ENCODE results near the gene IFIT3.
"Not testable (repeated sequence)": the region's sequence is repeated elsewhere in the genome, so short reads cannot be mapped to it uniquely, and the experiment has no call there.

IFIT3 gene

GRCh38 chr10:89327803-89328441, at the start of gene IFIT3:
Gene IFIT3 (plus strand): TSS chr10:89327997. CDS start chr10:89328074, 77 bp downstream.
- no peaks in the 10 kb centered on the region for H3K9me3 ChIP-seq (ENCODE audit: control insufficient read depth, low read depth, low read length)
- peaks cover 27% of the 10 kb centered on the region for H3K4me1 ChIP-seq (ENCODE audit: control insufficient read depth, low read depth, low read length)
- H3K9ac ChIP-seq (ENCODE audit: low read length): no peak within 1 kb of the TSS
- H3K4me3 ChIP-seq (ENCODE audit: low read length): no peak within 1 kb of the TSS
- no peaks in the 10 kb centered on the region for H3K36me3 ChIP-seq (ENCODE audit: control insufficient read depth, low read depth, low read length)
- no peaks in the 10 kb centered on the region for H3K27me3 ChIP-seq (ENCODE audit: control insufficient read depth, insufficient read depth, low read length)
- H3K27ac ChIP-seq (ENCODE audit: low read length): peak within 1 kb of the TSS; percentile 24

- H3K36me3 ChIP-seq (ENCODE audit: control insufficient read depth, low read depth, low read length): no peaks in the 10 kb centered on the region
- no peaks in the 10 kb centered on the region for H3K9me3 ChIP-seq (ENCODE audit: control insufficient read depth, low read depth, low read length)
- no peak overlapping the region for H3K4me3 ChIP-seq (ENCODE audit: low read length)
- no peak overlapping the region for H3K27ac ChIP-seq (ENCODE audit: low read length)
- no peak overlapping the region for H3K9ac ChIP-seq (ENCODE audit: low read length)
- H3K4me1 ChIP-seq (ENCODE audit: control insufficient read depth, low read depth, low read length): peaks cover 4% of the 10 kb centered on the region
- H3K27me3 ChIP-seq (ENCODE audit: control insufficient read depth, insufficient read depth, low read length): no peaks in the 10 kb centered on the region
These were observed 49.7 kb upstream of the IFIT3 start for GRCh38 chr10:89278034-89278535.

GRCh38 chr10:89278900-89279392, 48.9 kb upstream of the IFIT3 start:
- no peak overlapping the region for H3K9ac ChIP-seq (ENCODE audit: low read length)
- H3K4me3 ChIP-seq (ENCODE audit: low read length): no peak overlapping the region
- H3K27ac ChIP-seq (ENCODE audit: low read length): no peak overlapping the region
- no peaks in the 10 kb centered on the region for H3K27me3 ChIP-seq (ENCODE audit: control insufficient read depth, insufficient read depth, low read length)
- H3K36me3 ChIP-seq (ENCODE audit: control insufficient read depth, low read depth, low read length): no peaks in the 10 kb centered on the region
- H3K4me1 ChIP-seq (ENCODE audit: control insufficient read depth, low read depth, low read length): peaks cover 11% of the 10 kb centered on the region
- no peaks in the 10 kb centered on the region for H3K9me3 ChIP-seq (ENCODE audit: control insufficient read depth, low read depth, low read length)

GRCh38 chr10:89279421-89279869, 48.4 kb upstream of the IFIT3 start:
- Histone ChIP-seq H3K9ac (ENCODE audit: low read length) (no peak overlapping the region), H3K4me3 (ENCODE audit: low read length) (no peak overlapping the region), H3K27me3 (ENCODE audit: control insufficient read depth, insufficient read depth, low read length) (no peaks in the 10 kb centered on the region), H3K4me1 (ENCODE audit: control insufficient read depth, low read depth, low read length) (peaks cover 16% of the 10 kb centered on the region), H3K27ac (ENCODE audit: low read length) (no peak overlapping the region), H3K36me3 (ENCODE audit: control insufficient read depth, low read depth, low read length) (no peaks in the 10 kb centered on the region), H3K9me3 (ENCODE audit: control insufficient read depth, low read depth, low read length) (no peaks in the 10 kb centered on the region)

GRCh38 chr10:89280508-89280907, 47.3 kb upstream of the IFIT3 start:
- H3K9me3 ChIP-seq (ENCODE audit: control insufficient read depth, low read depth, low read length): no peaks in the 10 kb centered on the region
- H3K4me3 ChIP-seq (ENCODE audit: low read length): no peak overlapping the region
- no peaks in the 10 kb centered on the region for H3K27me3 ChIP-seq (ENCODE audit: control insufficient read depth, insufficient read depth, low read length)
- H3K27ac ChIP-seq (ENCODE audit: low read length): no peak overlapping the region
- peaks cover 24% of the 10 kb centered on the region for H3K4me1 ChIP-seq (ENCODE audit: control insufficient read depth, low read depth, low read length)
- no peaks in the 10 kb centered on the region for H3K36me3 ChIP-seq (ENCODE audit: control insufficient read depth, low read depth, low read length)
- no peak overlapping the region for H3K9ac ChIP-seq (ENCODE audit: low read length)

GRCh38 chr10:89281606-89282395, 46.0 kb upstream of the IFIT3 start:
- Histone ChIP-seq H3K27ac (ENCODE audit: low read length) (no peak overlapping the region), H3K4me3 (ENCODE audit: low read length) (no peak overlapping the region), H3K27me3 (ENCODE audit: control insufficient read depth, insufficient read depth, low read length) (no peaks in the 10 kb centered on the region), H3K9me3 (ENCODE audit: control insufficient read depth, low read depth, low read length) (no peaks in the 10 kb centered on the region), H3K9ac (ENCODE audit: low read length) (no peak overlapping the region), H3K36me3 (ENCODE audit: control insufficient read depth, low read depth, low read length) (no peaks in the 10 kb centered on the region), H3K4me1 (ENCODE audit: control insufficient read depth, low read depth, low read length) (peaks cover 24% of the 10 kb centered on the region)

GRCh38 chr10:89283025-89283935, 44.5 kb upstream of the IFIT3 start:
- Histone ChIP-seq H3K4me3 (ENCODE audit: low read length) (no peak overlapping the region), H3K27me3 (ENCODE audit: control insufficient read depth, insufficient read depth, low read length) (no peaks in the 10 kb centered on the region), H3K4me1 (ENCODE audit: control insufficient read depth, low read depth, low read length) (peaks cover 24% of the 10 kb centered on the region), H3K9me3 (ENCODE audit: control insufficient read depth, low read depth, low read length) (no peaks in the 10 kb centered on the region), H3K27ac (ENCODE audit: low read length) (peak overlapping the region; percentile 15), H3K9ac (ENCODE audit: low read length) (no peak overlapping the region), H3K36me3 (ENCODE audit: control insufficient read depth, low read depth, low read length) (no peaks in the 10 kb centered on the region)

GRCh38 chr10:89283936-89284475, 43.8 kb upstream of the IFIT3 start:
- H3K27ac ChIP-seq (ENCODE audit: low read length): no peak overlapping the region
- peaks cover 24% of the 10 kb centered on the region for H3K4me1 ChIP-seq (ENCODE audit: control insufficient read depth, low read depth, low read length)
- H3K27me3 ChIP-seq (ENCODE audit: control insufficient read depth, insufficient read depth, low read length): no peaks in the 10 kb centered on the region
- no peaks in the 10 kb centered on the region for H3K9me3 ChIP-seq (ENCODE audit: control insufficient read depth, low read depth, low read length)
- H3K36me3 ChIP-seq (ENCODE audit: control insufficient read depth, low read depth, low read length): no peaks in the 10 kb centered on the region
- H3K4me3 ChIP-seq (ENCODE audit: low read length): no peak overlapping the region
- no peak overlapping the region for H3K9ac ChIP-seq (ENCODE audit: low read length)

GRCh38 chr10:89284711-89285110, 43.1 kb upstream of the IFIT3 start:
- not testable (repeated sequence) for H3K36me3 ChIP-seq (ENCODE audit: control insufficient read depth, low read depth, low read length); H3K4me3 ChIP-seq (ENCODE audit: low read length); H3K27ac ChIP-seq (ENCODE audit: low read length); H3K27me3 ChIP-seq (ENCODE audit: control insufficient read depth, insufficient read depth, low read length); H3K9me3 ChIP-seq (ENCODE audit: control insufficient read depth, low read depth, low read length); H3K9ac ChIP-seq (ENCODE audit: low read length)
- H3K4me1 ChIP-seq (ENCODE audit: control insufficient read depth, low read depth, low read length): peaks cover 24% of the 10 kb centered on the region

GRCh38 chr10:89285303-89285702, 42.5 kb upstream of the IFIT3 start:
- H3K36me3 ChIP-seq (ENCODE audit: control insufficient read depth, low read depth, low read length); H3K9me3 ChIP-seq (ENCODE audit: control insufficient read depth, low read depth, low read length); H3K4me3 ChIP-seq (ENCODE audit: low read length); H3K9ac ChIP-seq (ENCODE audit: low read length); H3K27ac ChIP-seq (ENCODE audit: low read length); H3K27me3 ChIP-seq (ENCODE audit: control insufficient read depth, insufficient read depth, low read length): not testable (repeated sequence)
- peaks cover 23% of the 10 kb centered on the region for H3K4me1 ChIP-seq (ENCODE audit: control insufficient read depth, low read depth, low read length)

- Histone ChIP-seq H3K4me3 (ENCODE audit: low read length) (no peak overlapping the region), H3K9ac (ENCODE audit: low read length) (no peak overlapping the region), H3K4me1 (ENCODE audit: control insufficient read depth, low read depth, low read length) (no peaks in the 10 kb centered on the region), H3K9me3 (ENCODE audit: control insufficient read depth, low read depth, low read length) (no peaks in the 10 kb centered on the region), H3K36me3 (ENCODE audit: control insufficient read depth, low read depth, low read length) (no peaks in the 10 kb centered on the region), H3K27ac (ENCODE audit: low read length) (no peak overlapping the region), H3K27me3 (ENCODE audit: control insufficient read depth, insufficient read depth, low read length) (no peaks in the 10 kb centered on the region)
These were observed 33.0 kb upstream of the IFIT3 start for GRCh38 chr10:89294721-89295239.
